ENCODE results near the gene PSTK.

Gene PSTK

GRCh38 chr10:123021517-123021916 lies 41.3 kb downstream of the PSTK start:
- no peak for DNase-seq

- DNase-seq, result no peak
Observed at GRCh38 chr10:123024540-123024939, 44.3 kb downstream of the PSTK start.

GRCh38 chr10:123026302-123026701 lies 46.1 kb downstream of the PSTK start:
- DNase-seq, result no peak

- no peak for DNase-seq
Observed at GRCh38 chr10:123027861-123028260, 47.7 kb downstream of the PSTK start.

GRCh38 chr10:123031124-123031523 lies 50.9 kb downstream of the PSTK start:
- no peak for DNase-seq

- no peak for DNase-seq
Observed at GRCh38 chr10:123034332-123034731, 54.1 kb downstream of the PSTK start.

GRCh38 chr10:123035467-123036086 lies 55.4 kb downstream of the PSTK start:
- no peak for DNase-seq

GRCh38 chr10:123038782-123039631 lies 58.8 kb downstream of the PSTK start:
- DNase-seq, result no peak

GRCh38 chr10:123039632-123039930 lies 59.4 kb downstream of the PSTK start:
- no peak for DNase-seq

All from NCI-H524 (cell line).